OCI-LY1 (cell line): ENCODE data around the gene HYAL3.

Source experiments
- H2AFZ ChIP-seq: fragments of 200-600 bp; sonication (generic), shearing (Covaris generic); 2 replicates; pipeline ENCODE4 v1.6.0; 2014; ENCODE audit warnings: antibody characterized with exemption, mild to moderate bottlenecking, low read length
- H3F3A ChIP-seq: fragments of 200-600 bp; sonication (generic), shearing (Covaris generic); 2 replicates; pipeline ENCODE4 v1.6.0; 2014; ENCODE audit warnings: mild to moderate bottlenecking, antibody characterized with exemption, low read length, moderate library complexity; ENCODE audit not compliant: insufficient read depth
- H3K27ac ChIP-seq: fragments of 200-600 bp; sonication (generic); 2 replicates; pipeline ENCODE4 v1.5.1; 2014; ENCODE audit warnings: low read length, mixed run types, mild to moderate bottlenecking, low read depth; ENCODE audit not compliant: poor library complexity, severe bottlenecking
- H3K27me3 ChIP-seq: fragments of 200-600 bp; sonication (generic); 2 replicates; pipeline ENCODE4 v1.6.0; 2014; ENCODE audit warnings: antibody characterized with exemption, mild to moderate bottlenecking, low read length, moderate library complexity; ENCODE audit not compliant: insufficient read depth
- H3K36me3 ChIP-seq: fragments of 200-600 bp; sonication (generic); 2 replicates; pipeline ENCODE4 v1.6.1; 2014; ENCODE audit warnings: mild to moderate bottlenecking, antibody characterized with exemption, low read length, moderate library complexity, mixed read lengths; ENCODE audit not compliant: insufficient read depth
- H3K4me1 ChIP-seq: fragments of 200-600 bp; sonication (generic); 2 replicates; pipeline ENCODE4 v1.5.1; 2014; ENCODE audit warnings: mild to moderate bottlenecking, low read length, moderate library complexity; ENCODE audit not compliant: insufficient read depth, severe bottlenecking
- H3K4me2 ChIP-seq: fragments of 200-600 bp; sonication (generic), shearing (Covaris generic); 2 replicates; pipeline ENCODE4 v1.6.1; 2014; ENCODE audit warnings: low read length
- H3K4me3 ChIP-seq: fragments of 200-600 bp; sonication (generic); 2 replicates; pipeline ENCODE4 v1.5.1; 2014; ENCODE audit warnings: low read length, low read depth, mild to moderate bottlenecking, mixed read lengths; ENCODE audit not compliant: poor library complexity, severe bottlenecking
- H3K79me2 ChIP-seq: fragments of 200-600 bp; shearing (Covaris generic); 2 replicates; pipeline ENCODE4 v1.6.1; 2016; ENCODE audit warnings: mixed run types, low read length, mixed read lengths; ENCODE audit not compliant: insufficient read depth
- H3K9ac ChIP-seq: fragments of 200-600 bp; sonication (generic), shearing (Covaris generic); 2 replicates; pipeline ENCODE4 v1.6.1; 2014; ENCODE audit warnings: mild to moderate bottlenecking, low read length, mixed read lengths
- H3K9me2 ChIP-seq: fragments of 200-600 bp; sonication (generic), shearing (Covaris generic); 2 replicates; pipeline ENCODE4 v1.6.1; 2014; ENCODE audit warnings: low read depth, mild to moderate bottlenecking, low read length, mixed read lengths
- H3K9me3 ChIP-seq: fragments of 200-600 bp; shearing (Covaris generic); 2 replicates; pipeline ENCODE4 v1.6.1; 2014; ENCODE audit warnings: low read length, mixed read lengths
- H4K20me1 ChIP-seq: fragments of 200-600 bp; sonication (generic), shearing (Covaris generic); 2 replicates; pipeline ENCODE4 v1.6.0; 2016; ENCODE audit warnings: mild to moderate bottlenecking, low read length; ENCODE audit not compliant: insufficient read depth
- EZH2 ChIP-seq: fragments of 200-600 bp; sonication (generic), shearing (Covaris generic); IDR thresholded peaks from 2 replicates; pipeline ENCODE4 v1.8.0; 2017; ENCODE audit warnings: borderline replicate concordance, mixed run types, mild to moderate bottlenecking, antibody characterized with exemption, low read length, moderate library complexity, mixed read lengths
- TF ChIP-seq, protein P1 (sequence below): fragments of 200-600 bp; sonication (generic), shearing (Covaris generic); IDR thresholded peaks from 2 replicates; pipeline ENCODE4 v1.5.1; 2017; ENCODE audit warnings: mild to moderate bottlenecking, antibody characterized with exemption, low read length, moderate library complexity, mixed read lengths

HYAL3 gene

GRCh38 chr3:50258979-50259378 lies 40.2 kb downstream of the HYAL3 start:
- H3K36me3 ChIP-seq = peaks cover 42% of the 10 kb centered on the region
- H3K27me3 ChIP-seq = no peaks in the 10 kb centered on the region
- no peaks in the 10 kb centered on the region for H3K79me2 ChIP-seq
- H4K20me1 ChIP-seq = no peaks in the 10 kb centered on the region
- H3K4me1 ChIP-seq = peaks cover 13% of the 10 kb centered on the region
- H3K4me3 ChIP-seq = no peak overlapping the region
- peak overlapping the region; percentile 16 for H3K27ac ChIP-seq
- no peak overlapping the region for H3K4me2 ChIP-seq
- TF ChIP-seq EZH2 = no peak
- TF ChIP-seq, protein P1, sequence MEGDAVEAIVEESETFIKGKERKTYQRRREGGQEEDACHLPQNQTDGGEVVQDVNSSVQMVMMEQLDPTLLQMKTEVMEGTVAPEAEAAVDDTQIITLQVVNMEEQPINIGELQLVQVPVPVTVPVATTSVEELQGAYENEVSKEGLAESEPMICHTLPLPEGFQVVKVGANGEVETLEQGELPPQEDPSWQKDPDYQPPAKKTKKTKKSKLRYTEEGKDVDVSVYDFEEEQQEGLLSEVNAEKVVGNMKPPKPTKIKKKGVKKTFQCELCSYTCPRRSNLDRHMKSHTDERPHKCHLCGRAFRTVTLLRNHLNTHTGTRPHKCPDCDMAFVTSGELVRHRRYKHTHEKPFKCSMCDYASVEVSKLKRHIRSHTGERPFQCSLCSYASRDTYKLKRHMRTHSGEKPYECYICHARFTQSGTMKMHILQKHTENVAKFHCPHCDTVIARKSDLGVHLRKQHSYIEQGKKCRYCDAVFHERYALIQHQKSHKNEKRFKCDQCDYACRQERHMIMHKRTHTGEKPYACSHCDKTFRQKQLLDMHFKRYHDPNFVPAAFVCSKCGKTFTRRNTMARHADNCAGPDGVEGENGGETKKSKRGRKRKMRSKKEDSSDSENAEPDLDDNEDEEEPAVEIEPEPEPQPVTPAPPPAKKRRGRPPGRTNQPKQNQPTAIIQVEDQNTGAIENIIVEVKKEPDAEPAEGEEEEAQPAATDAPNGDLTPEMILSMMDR = no peak
- H3K9ac ChIP-seq = no peak overlapping the region; the same call in 1 of the 2 replicates
- no peaks in the 10 kb centered on the region for H3K9me2 ChIP-seq
- H3F3A ChIP-seq = no peaks in the 10 kb centered on the region
- no peaks in the 10 kb centered on the region for H3K9me3 ChIP-seq
- no peak overlapping the region for H2AFZ ChIP-seq

DNA sequence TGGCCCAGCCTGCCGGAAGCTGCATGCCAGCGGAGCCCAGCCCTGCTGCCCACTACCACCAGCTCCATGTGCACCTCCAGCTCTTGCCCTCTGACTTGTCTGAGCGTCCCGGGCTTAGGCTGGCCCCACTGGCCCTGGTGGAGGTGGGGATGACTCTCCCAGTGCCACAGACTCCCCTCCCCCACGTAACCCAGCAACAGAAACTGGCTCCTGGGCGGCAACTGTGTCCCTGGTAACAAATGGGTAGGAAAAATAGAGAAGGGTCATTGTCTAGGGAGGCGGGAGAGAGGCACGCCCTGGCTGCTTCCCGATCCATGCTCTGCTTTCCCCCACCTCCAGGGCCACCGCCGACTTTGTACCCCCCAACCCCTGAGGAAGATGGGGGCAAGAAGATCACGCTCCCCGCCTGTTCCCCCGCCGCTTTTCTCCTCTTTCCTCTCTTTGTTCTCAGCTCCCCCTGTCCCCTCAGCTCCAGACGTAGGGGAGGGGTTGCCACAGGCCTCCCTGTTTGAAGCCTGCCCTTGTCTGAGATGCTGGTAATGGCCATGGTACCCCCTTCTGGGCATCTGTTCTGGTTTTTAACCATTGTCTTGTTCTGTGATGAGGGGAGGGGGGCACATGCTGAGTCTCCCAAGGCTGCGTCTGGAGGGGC lies 41.0 kb downstream of the HYAL3 start:
- Histone ChIP-seq H3K9ac (no peak overlapping the region), H3K27ac (no peak overlapping the region), H3K36me3 (peaks cover 42% of the 10 kb centered on the region), H3K9me2 (no peaks in the 10 kb centered on the region), H3K4me2 (no peak overlapping the region), H3K27me3 (no peaks in the 10 kb centered on the region), H3K9me3 (no peaks in the 10 kb centered on the region), H4K20me1 (no peaks in the 10 kb centered on the region), H3K4me1 (peaks cover 13% of the 10 kb centered on the region), H3F3A (no peaks in the 10 kb centered on the region), H3K79me2 (no peaks in the 10 kb centered on the region), H3K4me3 (no peak overlapping the region), H2AFZ (no peak overlapping the region)
- TF ChIP-seq EZH2 = no peak
- TF ChIP-seq, protein P1 = no peak

- no peak overlapping the region for H3K9ac ChIP-seq
- H3K4me1 ChIP-seq = peaks cover 13% of the 10 kb centered on the region
- TF ChIP-seq EZH2 = no peak
- TF ChIP-seq, protein P1 = peak; percentile 69
- no peak overlapping the region for H3K27ac ChIP-seq
- H2AFZ ChIP-seq = no peak overlapping the region
- H3F3A ChIP-seq = no peaks in the 10 kb centered on the region
- peaks cover 51% of the 10 kb centered on the region for H3K36me3 ChIP-seq
- no peak overlapping the region for H3K4me2 ChIP-seq
- H3K4me3 ChIP-seq = no peak overlapping the region
- H3K79me2 ChIP-seq = no peaks in the 10 kb centered on the region
- H4K20me1 ChIP-seq = no peaks in the 10 kb centered on the region
- H3K27me3 ChIP-seq = no peaks in the 10 kb centered on the region
- H3K9me3 ChIP-seq = no peaks in the 10 kb centered on the region
- no peaks in the 10 kb centered on the region for H3K9me2 ChIP-seq
Observed at GRCh38 chr3:50256978-50257890, 42.0 kb downstream of the HYAL3 start.
